ENCODE results near the gene CDRT4. TPM values are rescaled to one million over a fixed set of nuclear protein-coding genes. Genes with fewer than 3 reads are reported as not detected.

The CDRT4 gene
- polyA plus RNA-seq, 1 experiment: 5.9 TPM

GRCh38 chr17:15479703-15480102, 12.3 kb upstream of the CDRT4 start:
- Histone ChIP-seq H3K36me3 (ENCODE audit: control insufficient read depth, insufficient read depth, low read length) (no peaks in the 10 kb centered on the region), H3K4me3 (ENCODE audit: low read depth, low read length) (no peak overlapping the region), H3K27me3 (ENCODE audit: control insufficient read depth, insufficient read depth, low read length) (no peaks in the 10 kb centered on the region)
- ChIA-PET CTCF (interaction anchor here (0.9 to 1.1 kb wide), 2 partner anchors 15 to 23 kb away, joined by 4 to 5 read pairs; no protein-coding TSS in a partner anchor), POLR2A (no interaction called here)
- TF ChIP-seq CTCF (IDR thresholded peaks at IDR 0.05; ENCODE audit: insufficient read depth, low read depth, low read length): no peak
- no peak for DNase-seq (ENCODE audit: low read depth)

- Histone ChIP-seq H3K36me3 (ENCODE audit: control insufficient read depth, insufficient read depth, low read length) (no peaks in the 10 kb centered on the region), H3K4me3 (ENCODE audit: low read depth, low read length) (no peak overlapping the region), H3K27me3 (ENCODE audit: control insufficient read depth, insufficient read depth, low read length) (no peaks in the 10 kb centered on the region)
- ChIA-PET POLR2A (no interaction called here), CTCF (interaction anchor here (0.9 to 1.7 kb wide), 4 partner anchors 9 to 219 kb away, joined by 4 to 5 read pairs (median 4); no protein-coding TSS in a partner anchor)
- no peak for DNase-seq (ENCODE audit: low read depth)
- TF ChIP-seq CTCF (IDR thresholded peaks at IDR 0.05; ENCODE audit: insufficient read depth, low read depth, low read length): no peak
Observed at GRCh38 chr17:15478845-15479244, 11.4 kb upstream of the CDRT4 start.

GRCh38 chr17:15475631-15476354, 8.4 kb upstream of the CDRT4 start:
- DNase-seq (ENCODE audit: low read depth): no peak
- ChIA-PET CTCF (interaction anchor here (0.6 to 1.5 kb wide), 5 partner anchors 12 to 219 kb away, joined by 3 to 5 read pairs (median 3); no protein-coding TSS in a partner anchor), POLR2A (interaction anchor here (0.6 kb wide), 1 partner anchor 169 kb away, joined by 5 read pairs; no protein-coding TSS in a partner anchor)
- Histone ChIP-seq H3K4me3 (ENCODE audit: low read depth, low read length) (no peak overlapping the region), H3K36me3 (ENCODE audit: control insufficient read depth, insufficient read depth, low read length) (no peaks in the 10 kb centered on the region), H3K27me3 (ENCODE audit: control insufficient read depth, insufficient read depth, low read length) (no peaks in the 10 kb centered on the region)
- TF ChIP-seq CTCF (IDR thresholded peaks at IDR 0.05; ENCODE audit: insufficient read depth, low read depth, low read length): no peak

- ChIA-PET POLR2A (no interaction called here), CTCF (interaction anchor here (0.9 to 1.7 kb wide), 2 partner anchors 9 to 31 kb away, joined by 3 to 4 read pairs; no protein-coding TSS in a partner anchor)
- Histone ChIP-seq H3K27me3 (ENCODE audit: control insufficient read depth, insufficient read depth, low read length) (no peaks in the 10 kb centered on the region), H3K4me3 (ENCODE audit: low read depth, low read length) (no peak overlapping the region), H3K36me3 (ENCODE audit: control insufficient read depth, insufficient read depth, low read length) (no peaks in the 10 kb centered on the region)
- DNase-seq (ENCODE audit: low read depth): no peak
- no peak for TF ChIP-seq CTCF (IDR thresholded peaks at IDR 0.05; ENCODE audit: insufficient read depth, low read depth, low read length)
Observed at GRCh38 chr17:15472891-15473290, 5.5 kb upstream of the CDRT4 start.

GRCh38 chr17:15470536-15470935, 3.1 kb upstream of the CDRT4 start:
- ChIA-PET CTCF (no interaction called here), POLR2A (no interaction called here)
- no peak for DNase-seq (ENCODE audit: low read depth)
- no peak for TF ChIP-seq CTCF (IDR thresholded peaks at IDR 0.05; ENCODE audit: insufficient read depth, low read depth, low read length)
- H3K36me3 ChIP-seq (ENCODE audit: control insufficient read depth, insufficient read depth, low read length): no peaks in the 10 kb centered on the region
- no peaks in the 10 kb centered on the region for H3K27me3 ChIP-seq (ENCODE audit: control insufficient read depth, insufficient read depth, low read length)
- H3K4me3 ChIP-seq (ENCODE audit: low read depth, low read length): no peak overlapping the region
